IPS DF 4.7 (cell line): ENCODE data around the gene PARP15.
"Not testable (repeated sequence)": the region's sequence is repeated elsewhere in the genome, so short reads cannot be mapped to it uniquely, and the experiment has no call there.

Experiments
- DNase-seq: peaks from one replicate; pipeline ENCODE4 v3.0.0-alpha.2; 2013; ENCODE audit warnings: low spot score; ENCODE audit errors: extremely low read depth

The PARP15 gene

DNA sequence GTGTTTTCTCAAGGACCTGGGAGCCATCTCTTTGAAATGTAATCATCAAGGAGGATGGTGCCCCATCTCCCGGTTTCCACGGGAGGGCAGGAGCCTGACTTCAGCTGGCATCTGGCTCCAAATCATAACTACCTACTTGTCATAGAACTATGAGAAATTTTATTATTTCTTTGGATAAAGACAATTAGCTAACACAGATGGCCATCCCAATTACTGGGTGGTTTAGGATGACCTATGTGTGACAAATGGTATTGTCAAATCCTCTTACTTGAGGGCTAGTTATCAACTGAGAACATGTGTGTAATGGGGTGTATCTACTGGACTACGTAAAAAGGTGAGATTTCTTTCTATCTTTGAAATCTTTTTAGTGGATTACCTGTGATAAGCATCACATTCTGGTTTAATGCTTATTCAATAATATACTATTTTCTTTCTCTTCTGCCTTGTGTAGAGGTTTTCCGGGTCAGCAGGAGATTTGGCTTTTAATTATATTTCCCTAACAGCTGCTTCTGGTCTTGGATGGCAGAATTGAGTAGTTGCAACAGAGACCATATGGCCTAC lies 87.9 kb downstream of the PARP15 start:
- no peak for DNase-seq

DNA sequence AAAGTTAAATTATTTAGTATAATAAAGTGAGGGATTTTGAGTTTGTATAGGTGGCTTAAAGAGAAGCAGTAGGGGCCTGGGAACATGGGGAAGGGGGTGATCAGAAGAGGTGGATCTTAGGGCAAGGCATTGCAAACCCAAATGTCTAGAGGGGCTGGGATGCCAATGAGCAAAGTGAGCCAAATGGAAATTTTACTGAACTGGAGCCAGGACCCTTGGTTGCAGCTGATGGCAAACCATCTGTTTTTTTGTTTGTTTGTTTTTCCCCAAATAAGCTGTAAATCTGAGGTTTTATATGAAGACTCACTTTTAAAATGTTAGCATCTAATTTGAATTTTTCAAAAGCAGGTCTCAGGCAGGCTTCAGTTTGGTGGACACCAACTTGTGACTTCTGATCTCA lies 88.4 kb downstream of the PARP15 start:
- DNase-seq = no peak

- DNase-seq = no peak
Measured at GRCh38 chr3:122668930-122669730, 91.7 kb downstream of the PARP15 start.

GRCh38 chr3:122671553-122671952 lies 94.1 kb downstream of the PARP15 start:
- no peak for DNase-seq

GRCh38 chr3:122674339-122674738 lies 96.9 kb downstream of the PARP15 start:
- DNase-seq = no peak

- no peak for DNase-seq
Measured at GRCh38 chr3:122676759-122677158, 99.3 kb downstream of the PARP15 start.

DNA sequence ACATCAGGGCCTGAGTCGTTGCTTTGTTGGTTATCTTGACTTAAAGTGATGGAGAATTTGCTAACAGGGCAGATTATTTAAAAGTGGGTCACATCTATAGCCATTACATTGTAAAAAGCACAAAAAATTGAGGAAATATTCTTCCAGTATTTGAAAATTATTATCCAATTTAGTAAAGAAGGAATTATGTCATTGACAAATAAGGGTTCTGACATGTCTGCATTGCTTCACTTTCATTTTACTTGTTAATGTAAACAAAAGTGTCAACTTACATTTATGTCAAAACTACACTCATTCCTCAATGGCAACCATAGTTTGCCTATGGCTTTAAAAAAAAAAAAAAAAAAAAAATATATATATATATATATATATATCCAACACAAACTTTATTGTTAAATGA lies 99.8 kb downstream of the PARP15 start:
- DNase-seq = no peak

- DNase-seq = no peak
Measured at GRCh38 chr3:122678506-122678905, 101.1 kb downstream of the PARP15 start.

DNA sequence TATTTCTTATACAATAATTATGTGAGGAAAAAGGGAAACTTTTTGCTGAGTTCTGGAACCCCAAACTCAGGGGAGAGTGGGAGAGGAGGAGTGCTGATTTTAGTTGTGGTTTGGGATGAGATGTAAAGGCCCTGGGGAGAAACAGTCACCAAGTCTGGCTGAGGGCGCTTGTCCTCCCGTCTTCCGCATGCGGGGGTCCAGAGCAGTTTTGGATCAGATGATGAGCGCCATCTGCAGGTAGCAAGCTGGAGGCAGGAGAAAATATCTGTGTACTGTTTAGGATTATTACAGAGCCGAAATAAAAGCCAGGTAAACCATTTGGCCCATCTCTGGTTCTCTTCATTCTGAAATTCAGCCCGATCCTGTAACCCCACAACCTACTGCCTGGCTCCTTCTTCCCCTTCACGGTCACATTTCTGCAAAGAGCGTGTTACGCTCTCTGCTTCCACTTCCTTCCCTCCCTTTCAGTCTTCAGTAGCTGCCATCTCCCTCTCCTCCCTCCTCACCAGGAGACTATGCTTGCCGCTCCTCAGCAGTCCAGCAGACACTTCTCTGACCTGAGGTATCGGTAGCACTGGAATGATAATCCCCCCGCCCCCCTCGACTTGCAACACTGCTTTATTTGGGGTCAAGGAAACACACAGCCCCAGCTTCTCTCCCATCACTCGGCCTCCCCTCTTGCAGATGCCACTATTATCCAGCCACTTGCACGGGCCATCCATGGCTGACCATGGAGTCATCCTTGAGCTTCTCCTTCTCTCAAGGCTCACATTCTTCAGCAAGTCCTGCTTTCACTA lies 101.8 kb downstream of the PARP15 start:
- DNase-seq = no peak

DNA sequence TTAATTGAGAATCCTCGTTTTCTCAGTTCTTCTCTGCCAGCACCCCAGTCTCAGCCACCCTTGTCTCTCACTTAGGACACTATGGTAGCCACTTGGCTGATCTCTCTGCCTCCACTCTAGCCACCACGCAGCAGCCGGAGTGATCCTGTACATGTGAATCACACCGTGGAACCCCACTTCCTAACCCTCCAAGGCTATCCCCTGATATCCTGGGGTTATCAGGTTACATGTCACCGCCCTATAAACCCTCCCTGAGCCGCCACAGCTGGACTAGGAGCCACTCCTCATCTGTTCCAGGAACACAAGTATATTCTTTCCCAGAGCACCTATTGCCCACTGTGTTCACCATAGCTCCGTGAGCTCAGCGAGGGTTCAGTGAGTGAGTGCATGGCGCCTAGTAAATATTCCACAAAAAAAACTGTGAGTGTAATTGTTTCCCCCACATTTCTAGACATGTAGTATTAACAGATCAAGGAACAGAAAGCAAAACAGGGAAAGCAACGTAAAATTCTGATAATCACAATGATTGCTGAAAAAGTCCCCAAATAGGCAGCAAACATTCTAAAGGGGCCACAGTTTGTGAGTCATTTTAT lies 102.5 kb downstream of the PARP15 start:
- DNase-seq = no peak

DNA sequence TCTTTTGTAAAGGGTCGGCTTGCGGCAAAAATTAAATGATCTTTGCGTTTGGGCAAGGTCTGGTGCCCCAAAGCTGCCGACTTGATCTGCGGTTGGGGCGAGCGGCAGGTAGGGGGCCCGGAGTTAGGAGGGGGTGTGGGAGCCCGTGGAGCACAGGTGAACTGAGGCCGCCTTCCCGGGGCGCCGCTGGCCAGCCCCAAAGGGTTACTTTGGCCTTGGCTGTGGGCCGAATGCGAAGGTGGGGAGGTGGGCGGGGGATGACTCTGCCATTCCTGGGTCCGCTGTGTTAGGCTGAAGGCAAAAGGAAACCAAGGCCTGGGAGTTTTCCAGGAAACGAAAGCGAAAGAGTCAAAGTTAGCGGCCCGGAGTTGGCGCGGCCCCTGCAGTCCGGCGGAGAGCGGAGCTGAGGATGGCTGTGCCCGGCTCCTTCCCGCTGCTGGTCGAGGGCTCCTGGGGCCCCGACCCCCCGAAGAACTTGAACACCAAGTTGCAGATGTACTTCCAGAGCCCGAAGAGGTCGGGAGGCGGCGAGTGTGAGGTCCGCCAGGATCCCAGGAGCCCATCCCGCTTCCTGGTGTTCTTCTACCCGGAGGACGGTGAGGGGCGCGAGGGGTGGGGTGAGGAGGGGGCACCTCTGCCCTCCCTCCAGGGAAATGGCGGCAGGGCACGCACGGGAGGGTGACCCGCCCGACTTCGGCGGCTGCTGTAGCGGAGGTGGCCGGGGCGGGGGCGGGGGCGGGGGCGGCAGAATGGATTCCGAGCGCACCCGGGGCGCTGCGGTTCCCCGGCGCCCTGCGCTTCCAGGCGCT lies 103.2 kb downstream of the PARP15 start, which contains the start of gene PARP14:
Gene PARP14, plus strand, starts transcription at position 365 of the 809 bp plus-strand sequence. Its CDS starts 45 bp downstream, at position 410.
- DNase-seq = no peak

DNA sequence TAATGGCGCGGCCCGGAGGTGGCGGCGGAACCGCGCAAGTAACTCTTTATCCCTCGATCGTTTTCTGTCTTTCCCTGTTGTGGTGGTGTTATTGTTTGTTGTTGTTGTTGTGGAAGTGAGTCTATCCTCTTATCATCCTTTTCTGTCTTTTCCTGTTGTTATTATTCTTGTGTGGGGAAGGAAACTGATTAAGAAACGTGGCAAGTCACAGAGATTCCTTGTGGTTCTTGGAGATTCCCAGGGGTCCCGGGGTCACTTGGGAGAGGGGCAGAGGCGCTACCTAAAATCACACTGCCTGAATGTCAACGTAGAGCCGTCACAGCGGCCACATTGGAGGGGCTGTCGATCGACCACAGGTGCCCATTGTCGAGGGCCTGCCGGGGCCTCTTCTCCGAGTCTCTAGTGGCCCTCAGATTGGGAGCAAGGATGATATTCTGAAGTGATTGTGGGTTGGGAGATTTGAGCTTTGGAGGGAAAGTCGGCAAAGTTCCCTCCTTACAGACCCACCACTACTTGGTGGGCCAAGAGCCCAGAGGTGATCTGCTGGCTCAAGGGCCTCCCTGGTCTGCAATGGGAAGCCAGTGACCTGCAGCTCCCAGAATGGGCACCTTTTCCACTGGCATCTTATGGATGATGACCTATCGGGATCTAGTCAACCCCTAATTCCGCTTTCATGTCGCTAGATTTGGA lies 104.0 kb downstream of the PARP15 start:
- DNase-seq = no peak

DNA sequence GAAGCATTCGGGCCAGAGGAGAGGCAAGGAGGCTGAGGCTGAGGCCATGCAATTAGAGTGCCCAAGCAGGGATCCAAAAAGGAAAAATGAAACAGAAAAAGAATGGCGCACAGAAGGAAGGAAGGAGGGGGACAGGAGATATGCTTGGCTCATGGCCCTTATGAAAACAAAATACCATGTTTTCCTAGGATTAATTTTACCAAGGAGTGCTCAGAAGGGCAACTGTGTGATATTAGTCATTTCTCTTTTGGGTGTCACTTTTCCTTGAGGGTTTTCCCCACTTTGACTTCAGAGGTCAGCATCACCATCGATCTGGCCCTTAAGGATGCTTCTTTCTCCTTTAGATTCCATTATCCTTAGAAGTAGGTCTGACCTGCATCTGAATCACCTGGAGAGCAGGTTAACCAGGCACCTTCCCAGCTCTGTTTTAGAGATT lies 104.5 kb downstream of the PARP15 start:
- no peak for DNase-seq

DNA sequence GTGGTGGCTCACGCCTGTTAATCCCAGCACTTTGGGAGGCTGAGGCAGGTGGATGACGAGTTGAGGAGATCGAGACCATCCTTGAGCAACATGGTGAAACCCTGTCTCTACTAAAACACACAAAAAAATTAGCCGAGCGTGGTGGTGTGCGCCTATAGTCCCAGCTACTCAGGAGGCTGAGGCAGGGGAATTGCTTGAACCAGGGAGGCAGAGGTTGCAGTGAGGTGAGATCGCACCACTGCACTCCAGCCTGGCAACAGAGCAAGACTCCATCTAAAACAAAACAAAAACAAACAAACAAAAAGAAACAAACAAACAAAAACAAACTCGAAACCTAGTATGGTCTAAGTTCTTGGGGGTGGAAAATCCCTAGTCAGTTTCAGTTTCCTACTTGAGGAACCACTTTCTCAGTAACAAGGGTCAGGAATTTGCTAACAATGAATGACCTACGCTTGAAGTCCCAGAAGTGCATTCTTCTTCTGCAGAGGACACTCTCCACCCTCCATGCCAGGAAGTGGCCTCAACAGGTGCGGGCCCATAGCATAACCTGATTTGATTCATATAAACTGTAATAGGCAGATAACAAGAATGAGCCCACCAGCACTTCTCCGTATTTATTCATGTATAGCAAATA lies 105.4 kb downstream of the PARP15 start:
- DNase-seq = not testable (repeated sequence)

DNA sequence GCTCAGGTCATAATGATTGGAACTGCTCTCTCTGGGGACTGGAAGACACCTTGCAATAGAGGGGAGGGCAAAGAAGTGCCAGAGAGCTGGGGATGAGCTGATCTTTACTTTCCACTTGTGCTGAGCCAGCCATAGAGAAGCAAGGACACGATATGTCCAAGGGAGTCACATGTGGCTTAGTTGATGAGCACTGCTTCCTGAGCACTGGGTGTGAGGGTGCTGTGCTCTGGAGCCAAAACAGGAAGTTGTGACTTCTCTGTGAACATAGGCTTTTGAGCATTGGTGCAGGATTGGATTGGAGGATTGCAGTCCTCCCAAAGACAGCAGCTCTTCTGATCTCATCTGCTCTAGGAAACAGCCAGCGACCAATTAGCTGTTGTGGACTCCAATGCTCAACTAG lies 109.8 kb downstream of the PARP15 start:
- no peak for DNase-seq
